Measurements from ENCODE around the gene OR12D3. TPM values are rescaled to one million over a fixed set of nuclear protein-coding genes. Genes with fewer than 3 reads are reported as not detected.

Gene OR12D3
- total RNA-seq, 1 donor: not detected

DNA sequence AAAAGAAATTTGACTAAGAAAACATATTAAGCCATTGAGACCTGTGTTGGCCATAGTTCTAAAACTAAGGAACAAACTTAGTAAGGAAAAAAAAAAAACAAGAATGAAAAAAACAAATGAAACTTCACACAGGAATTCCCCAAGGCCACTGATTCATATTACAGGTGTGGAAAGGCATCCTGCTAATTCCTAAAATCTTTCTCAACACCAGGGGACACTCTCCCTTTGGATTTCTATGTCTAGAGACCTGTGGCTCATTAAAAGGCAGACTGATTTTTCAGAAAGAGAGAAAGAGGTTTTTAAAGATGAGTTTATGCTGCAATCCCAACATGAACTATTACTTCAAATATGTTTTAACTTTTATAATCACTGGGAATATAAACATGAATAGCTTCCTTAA is 39.5 kb upstream of the OR12D3 start, which contains the start of gene OR12D1:
TSS of gene OR12D1 (plus strand) at position 341 of the 400 bp plus-strand sequence.
- Histone ChIP-seq H3K4me2 (ENCODE audit: insufficient read depth, low read length) (no peak within 1 kb of the TSS), H3K79me2 (ENCODE audit: insufficient read depth, low read length) (no peaks in the 10 kb centered on the region), H3K36me3 (ENCODE audit: insufficient read depth, low read length) (no peaks in the 10 kb centered on the region), H3K4me1 (ENCODE audit: insufficient read depth, low read length) (no peaks in the 10 kb centered on the region), H3K9me3 (ENCODE audit: low read depth, low read length) (no peaks in the 10 kb centered on the region), H3K27ac (ENCODE audit: low read depth, low read length) (no peak within 1 kb of the TSS), H4K20me1 (ENCODE audit: insufficient read depth, low read length) (no peaks in the 10 kb centered on the region), H2AFZ (ENCODE audit: low read length) (no peak within 1 kb of the TSS), H3K27me3 (ENCODE audit: insufficient read depth, low read length) (no peaks in the 10 kb centered on the region), H3K4me3 (ENCODE audit: insufficient read depth, low read length) (no peak within 1 kb of the TSS)
- TF ChIP-seq CTCF (IDR thresholded peaks at IDR 0.05; ENCODE audit: extremely low read depth, low read depth, low read length): no peak
- DNase-seq (ENCODE audit: insufficient read length, low spot score, missing footprints): no peak

- Histone ChIP-seq H3K36me3 (ENCODE audit: insufficient read depth, low read length) (no peaks in the 10 kb centered on the region), H2AFZ (ENCODE audit: low read length) (no peak overlapping the region), H3K9me3 (ENCODE audit: low read depth, low read length) (no peaks in the 10 kb centered on the region), H3K79me2 (ENCODE audit: insufficient read depth, low read length) (no peaks in the 10 kb centered on the region), H4K20me1 (ENCODE audit: insufficient read depth, low read length) (no peaks in the 10 kb centered on the region), H3K4me1 (ENCODE audit: insufficient read depth, low read length) (no peaks in the 10 kb centered on the region), H3K27me3 (ENCODE audit: insufficient read depth, low read length) (no peaks in the 10 kb centered on the region), H3K27ac (ENCODE audit: low read depth, low read length) (no peak overlapping the region), H3K4me2 (ENCODE audit: insufficient read depth, low read length) (no peak overlapping the region), H3K4me3 (ENCODE audit: insufficient read depth, low read length) (no peak overlapping the region)
- TF ChIP-seq CTCF (IDR thresholded peaks at IDR 0.05; ENCODE audit: extremely low read depth, low read depth, low read length): no peak
- no peak for DNase-seq (ENCODE audit: insufficient read length, low spot score, missing footprints)
Measured at GRCh38 chr6:29403801-29404200, 28.7 kb upstream of the OR12D3 start.

DNA sequence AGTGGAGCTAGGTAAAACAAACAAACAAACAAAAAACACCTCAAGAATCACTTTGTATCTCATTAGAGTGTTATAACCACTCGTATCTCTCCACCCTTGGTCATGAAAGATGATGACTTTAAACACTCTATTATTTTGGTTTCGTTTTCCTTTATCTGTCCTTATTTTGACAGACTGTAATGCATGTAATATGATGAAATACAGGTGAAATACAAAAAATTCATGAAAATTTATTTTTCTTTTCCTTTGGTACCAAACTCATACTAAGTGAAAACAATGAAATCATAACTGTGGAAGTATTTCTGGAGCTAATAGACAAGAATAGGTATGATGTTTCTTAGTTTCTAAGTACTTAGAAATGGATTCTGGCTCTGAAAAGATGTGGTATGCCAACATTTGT is 24.4 kb upstream of the OR12D3 start:
- no peak for TF ChIP-seq CTCF (IDR thresholded peaks at IDR 0.05; ENCODE audit: extremely low read depth, low read depth, low read length)
- no peaks in the 10 kb centered on the region for H3K9me3 ChIP-seq (ENCODE audit: low read depth, low read length)
- H3K4me2 ChIP-seq (ENCODE audit: insufficient read depth, low read length): no peak overlapping the region
- no peaks in the 10 kb centered on the region for H3K36me3 ChIP-seq (ENCODE audit: insufficient read depth, low read length)
- H3K79me2 ChIP-seq (ENCODE audit: insufficient read depth, low read length): no peaks in the 10 kb centered on the region
- DNase-seq (ENCODE audit: insufficient read length, low spot score, missing footprints): no peak
- no peaks in the 10 kb centered on the region for H4K20me1 ChIP-seq (ENCODE audit: insufficient read depth, low read length)
- no peak overlapping the region for H2AFZ ChIP-seq (ENCODE audit: low read length)
- no peaks in the 10 kb centered on the region for H3K4me1 ChIP-seq (ENCODE audit: insufficient read depth, low read length)
- no peak overlapping the region for H3K4me3 ChIP-seq (ENCODE audit: insufficient read depth, low read length)
- H3K27me3 ChIP-seq (ENCODE audit: insufficient read depth, low read length): no peaks in the 10 kb centered on the region
- no peak overlapping the region for H3K27ac ChIP-seq (ENCODE audit: low read depth, low read length)

- no peak for DNase-seq (ENCODE audit: insufficient read length, low spot score, missing footprints)
- Histone ChIP-seq H3K4me2 (ENCODE audit: insufficient read depth, low read length) (no peak within 1 kb of the TSS), H3K9me3 (ENCODE audit: low read depth, low read length) (no peaks in the 10 kb centered on the region), H4K20me1 (ENCODE audit: insufficient read depth, low read length) (no peaks in the 10 kb centered on the region), H3K4me3 (ENCODE audit: insufficient read depth, low read length) (no peak within 1 kb of the TSS), H3K27me3 (ENCODE audit: insufficient read depth, low read length) (no peaks in the 10 kb centered on the region), H3K27ac (ENCODE audit: low read depth, low read length) (no peak within 1 kb of the TSS), H3K4me1 (ENCODE audit: insufficient read depth, low read length) (no peaks in the 10 kb centered on the region), H2AFZ (ENCODE audit: low read length) (no peak within 1 kb of the TSS), H3K36me3 (ENCODE audit: insufficient read depth, low read length) (no peaks in the 10 kb centered on the region), H3K79me2 (ENCODE audit: insufficient read depth, low read length) (no peaks in the 10 kb centered on the region)
- no peak for TF ChIP-seq CTCF (IDR thresholded peaks at IDR 0.05; ENCODE audit: extremely low read depth, low read depth, low read length)
Measured at GRCh38 chr6:29395331-29395730, 20.2 kb upstream of the OR12D3 start, which contains the start of gene OR12D2. Gene OR12D2, plus strand, starts transcription at chr6:29395631. Its CDS starts 1,069 bp downstream, at chr6:29396700.
